OCI-LY3 (cell line): Measurements from ENCODE around the gene WDR43.

ENCODE experiments used
- H2AFZ ChIP-seq: fragments of 200-600, 300-600 bp; shearing (Covaris generic); 2 replicates; pipeline ENCODE4 v1.6.0; 2014; ENCODE audit warnings: antibody characterized with exemption, low read depth, low read length
- H3K27ac ChIP-seq: fragments of 200-600, 300-600 bp; sonication (generic); 2 replicates; pipeline ENCODE4 v1.5.1; 2014; ENCODE audit warnings: mild to moderate bottlenecking, low read length, moderate library complexity, mixed read lengths
- H3K27me3 ChIP-seq: fragments of 200-600, 300-600 bp; sonication (generic); 2 replicates; pipeline ENCODE4 v1.6.1; 2014; ENCODE audit warnings: low read depth, low read length, mixed read lengths
- H3K36me3 ChIP-seq: fragments of 200-600, 300-600 bp; sonication (generic); replicated peaks from 2 replicates; pipeline ENCODE3; 2014; ENCODE audit warnings: low read depth, low read length, mixed read lengths
- H3K4me1 ChIP-seq: fragments of 300-600, 200-600 bp; sonication (generic); 2 replicates; pipeline ENCODE4 v1.6.1; 2014; ENCODE audit warnings: low read length, mixed read lengths
- H3K4me2 ChIP-seq: fragments of 200-600, 300-600 bp; sonication (generic); 2 replicates; pipeline ENCODE4 v1.6.1; 2014; ENCODE audit warnings: low read length, mixed read lengths
- H3K4me3 ChIP-seq: fragments of 300-600, 200-600 bp; sonication (generic); 2 replicates; pipeline ENCODE4 v1.5.1; 2014; ENCODE audit warnings: antibody characterized with exemption, mild to moderate bottlenecking, low read length, moderate library complexity
- H3K79me2 ChIP-seq: fragments of 300-600, 200-600 bp; shearing (Covaris generic); 2 replicates; pipeline ENCODE4 v1.6.1; 2014; ENCODE audit warnings: mild to moderate bottlenecking, low read length, mixed read lengths
- H3K9ac ChIP-seq: fragments of 300-600, 200-600 bp; shearing (Covaris generic); 2 replicates; pipeline ENCODE4 v1.6.0; 2014; ENCODE audit warnings: mild to moderate bottlenecking, low read length, moderate library complexity
- H3K9me3 ChIP-seq: fragments of 200-600, 300-600 bp; shearing (Covaris generic); 2 replicates; pipeline ENCODE4 v1.6.1; 2014; ENCODE audit warnings: low read length, mixed read lengths; ENCODE audit not compliant: insufficient read depth
- H4K20me1 ChIP-seq: fragments of 200-600, 300-600 bp; sonication (generic); 2 replicates; pipeline ENCODE4 v1.6.1; 2016; ENCODE audit warnings: low read length, mixed read lengths; ENCODE audit not compliant: insufficient read depth
- CTCF ChIP-seq: fragments of 200-600, 300-600 bp; sonication (generic); IDR thresholded peaks from 2 replicates; pipeline ENCODE4 v1.5.1; 2014; ENCODE audit warnings: antibody characterized with exemption, low read length, low read depth
- EZH2phosphoT487 ChIP-seq: fragments of 200-600 bp; shearing (Covaris generic); IDR thresholded peaks from 2 replicates; pipeline ENCODE4 v1.6.1; 2018; ENCODE audit warnings: antibody characterized with exemption, mixed run types, low read depth

WDR43 gene

GRCh38 chr2:28990445-28990844 lies 96.0 kb downstream of the WDR43 start:
- no peak overlapping the region for H3K9ac ChIP-seq
- TF ChIP-seq CTCF (no peak), EZH2phosphoT487 (no peak)
- H4K20me1 ChIP-seq = no peaks in the 10 kb centered on the region
- H2AFZ ChIP-seq = no peak overlapping the region
- H3K4me1 ChIP-seq = no peaks in the 10 kb centered on the region
- no peak overlapping the region for H3K27ac ChIP-seq
- H3K4me3 ChIP-seq = no peak overlapping the region
- no peaks in the 10 kb centered on the region for H3K27me3 ChIP-seq
- H3K4me2 ChIP-seq = no peak overlapping the region
- H3K9me3 ChIP-seq = no peaks in the 10 kb centered on the region
- H3K36me3 ChIP-seq = no peaks in the 10 kb centered on the region
- no peaks in the 10 kb centered on the region for H3K79me2 ChIP-seq

- Histone ChIP-seq H3K9ac (no peak overlapping the region), H3K27me3 (no peaks in the 10 kb centered on the region), H2AFZ (no peak overlapping the region), H4K20me1 (no peaks in the 10 kb centered on the region), H3K79me2 (no peaks in the 10 kb centered on the region), H3K27ac (no peak overlapping the region), H3K4me1 (no peaks in the 10 kb centered on the region), H3K36me3 (no peaks in the 10 kb centered on the region), H3K4me2 (no peak overlapping the region), H3K4me3 (no peak overlapping the region), H3K9me3 (no peaks in the 10 kb centered on the region)
- TF ChIP-seq CTCF = no peak
- no peak for TF ChIP-seq EZH2phosphoT487
Observed at GRCh38 chr2:28991021-28991420, 96.6 kb downstream of the WDR43 start.

DNA sequence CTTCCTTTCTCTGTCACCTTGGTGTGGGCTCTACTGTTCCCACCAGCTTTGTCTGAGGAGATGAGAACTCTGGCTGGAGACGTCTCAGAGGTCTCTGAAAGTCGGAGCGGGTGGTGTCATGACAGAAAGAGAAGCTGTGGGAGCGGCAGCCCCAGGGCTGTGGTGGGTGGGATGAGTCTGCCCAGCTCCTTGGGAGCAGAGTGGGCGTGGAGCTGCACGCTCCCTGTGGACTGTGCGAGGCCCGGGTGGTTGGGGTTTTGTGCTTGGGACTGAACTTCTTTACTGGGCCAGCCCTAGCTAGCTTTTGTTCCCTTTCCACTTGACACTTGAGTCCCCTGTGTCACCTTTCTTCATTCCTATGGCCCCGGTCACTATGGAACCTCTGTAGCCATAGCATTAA lies 97.0 kb downstream of the WDR43 start:
- Histone ChIP-seq H3K4me3 (no peak overlapping the region), H3K79me2 (no peaks in the 10 kb centered on the region), H3K27me3 (no peaks in the 10 kb centered on the region), H3K27ac (no peak overlapping the region), H3K36me3 (no peaks in the 10 kb centered on the region), H3K9ac (no peak overlapping the region), H3K4me2 (no peak overlapping the region), H4K20me1 (no peaks in the 10 kb centered on the region), H3K9me3 (no peaks in the 10 kb centered on the region), H2AFZ (no peak overlapping the region), H3K4me1 (no peaks in the 10 kb centered on the region)
- TF ChIP-seq EZH2phosphoT487 (no peak), CTCF (no peak)

- no peak overlapping the region for H3K27ac ChIP-seq
- no peaks in the 10 kb centered on the region for H4K20me1 ChIP-seq
- peaks cover 8% of the 10 kb centered on the region; the same call in 1 of the 2 replicates for H3K27me3 ChIP-seq
- no peak overlapping the region for H3K9ac ChIP-seq
- no peaks in the 10 kb centered on the region for H3K36me3 ChIP-seq
- H3K4me3 ChIP-seq = no peak overlapping the region
- no peaks in the 10 kb centered on the region for H3K4me1 ChIP-seq
- no peak for TF ChIP-seq EZH2phosphoT487
- TF ChIP-seq CTCF = no peak
- no peak overlapping the region for H3K4me2 ChIP-seq
- H3K9me3 ChIP-seq = no peaks in the 10 kb centered on the region
- H2AFZ ChIP-seq = no peak overlapping the region
- H3K79me2 ChIP-seq = no peaks in the 10 kb centered on the region
Observed at GRCh38 chr2:28993206-28993960, 98.9 kb downstream of the WDR43 start.
